GM12874 (cell line): Measurements from ENCODE around the gene TTC23.

Experiments
- TF ChIP-seq, protein P1 (sequence below): IDR thresholded peaks from 2 replicates; pipeline ENCODE4 v1.5.1; 2011; ENCODE audit warnings: low read depth, mild to moderate bottlenecking, control low read depth, low read length, moderate library complexity; ENCODE audit not compliant: insufficient read depth

TTC23 gene

DNA sequence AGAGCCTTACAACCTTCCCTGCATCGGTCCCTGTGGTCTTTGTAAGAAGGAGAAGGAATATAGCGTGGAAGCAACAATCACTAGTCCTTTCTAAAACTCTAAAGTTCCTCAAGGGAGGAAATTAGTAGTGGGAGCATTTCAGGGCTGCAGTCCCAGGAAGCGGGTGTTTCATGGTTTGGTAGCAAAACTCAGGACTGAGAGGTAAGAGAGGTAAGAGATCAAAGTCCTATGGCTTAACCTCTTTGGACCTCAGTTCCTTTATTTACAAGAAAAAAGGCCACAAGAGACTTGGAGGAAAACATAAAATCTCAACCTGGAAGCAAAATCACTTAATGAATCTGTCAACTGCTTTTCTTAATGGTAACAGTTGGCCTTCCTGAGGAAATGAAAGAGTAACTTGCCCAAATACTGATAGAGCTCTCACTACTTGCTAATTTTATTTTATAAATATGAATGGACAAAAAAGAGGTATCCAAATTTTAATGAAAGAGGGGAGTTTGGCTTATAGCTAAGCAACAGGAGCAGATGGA is 16.2 kb upstream of the TTC23 start:
- TF ChIP-seq, protein P1, sequence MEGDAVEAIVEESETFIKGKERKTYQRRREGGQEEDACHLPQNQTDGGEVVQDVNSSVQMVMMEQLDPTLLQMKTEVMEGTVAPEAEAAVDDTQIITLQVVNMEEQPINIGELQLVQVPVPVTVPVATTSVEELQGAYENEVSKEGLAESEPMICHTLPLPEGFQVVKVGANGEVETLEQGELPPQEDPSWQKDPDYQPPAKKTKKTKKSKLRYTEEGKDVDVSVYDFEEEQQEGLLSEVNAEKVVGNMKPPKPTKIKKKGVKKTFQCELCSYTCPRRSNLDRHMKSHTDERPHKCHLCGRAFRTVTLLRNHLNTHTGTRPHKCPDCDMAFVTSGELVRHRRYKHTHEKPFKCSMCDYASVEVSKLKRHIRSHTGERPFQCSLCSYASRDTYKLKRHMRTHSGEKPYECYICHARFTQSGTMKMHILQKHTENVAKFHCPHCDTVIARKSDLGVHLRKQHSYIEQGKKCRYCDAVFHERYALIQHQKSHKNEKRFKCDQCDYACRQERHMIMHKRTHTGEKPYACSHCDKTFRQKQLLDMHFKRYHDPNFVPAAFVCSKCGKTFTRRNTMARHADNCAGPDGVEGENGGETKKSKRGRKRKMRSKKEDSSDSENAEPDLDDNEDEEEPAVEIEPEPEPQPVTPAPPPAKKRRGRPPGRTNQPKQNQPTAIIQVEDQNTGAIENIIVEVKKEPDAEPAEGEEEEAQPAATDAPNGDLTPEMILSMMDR, result no peak

DNA sequence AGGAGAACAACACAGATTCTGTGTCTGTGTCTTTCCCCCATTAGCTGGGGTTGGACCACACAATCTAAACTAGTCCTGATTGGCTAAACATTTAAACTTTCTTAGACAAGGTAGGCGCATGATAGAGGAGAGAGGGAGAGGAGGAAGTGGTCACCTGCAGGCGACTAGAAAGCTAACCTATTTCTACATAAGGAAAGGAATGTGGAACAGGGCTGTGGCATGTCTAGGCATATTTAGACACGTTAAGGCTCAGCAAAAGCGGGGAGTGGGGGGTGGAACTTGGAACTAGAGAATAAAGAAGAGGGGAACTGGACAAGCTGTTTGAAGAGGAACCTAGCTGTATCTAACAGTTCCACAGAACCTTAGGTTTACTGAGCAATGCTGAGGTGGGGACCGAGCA is 14.7 kb upstream of the TTC23 start:
- TF ChIP-seq, protein P1, result no peak

DNA sequence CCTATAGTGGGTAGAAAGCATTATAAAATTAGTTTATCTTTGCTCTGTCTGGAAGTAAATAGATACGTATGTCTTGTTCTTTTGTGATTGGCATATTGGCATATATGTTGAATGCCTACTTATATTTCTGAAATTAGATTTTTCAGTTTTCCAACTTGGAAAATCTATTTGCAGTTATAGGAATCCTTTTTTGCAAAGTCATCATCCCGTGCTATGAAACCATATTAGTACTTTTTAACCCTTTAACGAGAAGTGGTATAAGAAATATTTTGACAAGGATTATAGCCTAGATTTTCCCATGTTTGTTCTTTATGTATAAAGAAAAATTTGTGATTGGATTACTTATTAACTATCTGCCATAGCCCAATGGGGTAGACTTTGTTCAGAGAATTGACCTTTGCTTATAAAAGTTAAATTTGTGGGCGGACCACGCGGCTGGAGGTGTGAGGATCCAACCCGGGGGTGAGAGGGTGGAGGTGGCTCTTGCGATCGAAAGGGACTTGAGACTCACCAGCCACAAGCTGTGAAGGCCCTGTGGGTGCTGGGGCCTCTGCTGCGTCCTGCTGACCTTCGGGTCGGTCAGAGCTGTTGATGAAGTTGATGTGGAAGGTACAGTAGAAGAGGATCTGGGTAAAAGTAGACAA is 7.8 kb upstream of the TTC23 start:
- TF ChIP-seq, protein P1, result no peak

DNA sequence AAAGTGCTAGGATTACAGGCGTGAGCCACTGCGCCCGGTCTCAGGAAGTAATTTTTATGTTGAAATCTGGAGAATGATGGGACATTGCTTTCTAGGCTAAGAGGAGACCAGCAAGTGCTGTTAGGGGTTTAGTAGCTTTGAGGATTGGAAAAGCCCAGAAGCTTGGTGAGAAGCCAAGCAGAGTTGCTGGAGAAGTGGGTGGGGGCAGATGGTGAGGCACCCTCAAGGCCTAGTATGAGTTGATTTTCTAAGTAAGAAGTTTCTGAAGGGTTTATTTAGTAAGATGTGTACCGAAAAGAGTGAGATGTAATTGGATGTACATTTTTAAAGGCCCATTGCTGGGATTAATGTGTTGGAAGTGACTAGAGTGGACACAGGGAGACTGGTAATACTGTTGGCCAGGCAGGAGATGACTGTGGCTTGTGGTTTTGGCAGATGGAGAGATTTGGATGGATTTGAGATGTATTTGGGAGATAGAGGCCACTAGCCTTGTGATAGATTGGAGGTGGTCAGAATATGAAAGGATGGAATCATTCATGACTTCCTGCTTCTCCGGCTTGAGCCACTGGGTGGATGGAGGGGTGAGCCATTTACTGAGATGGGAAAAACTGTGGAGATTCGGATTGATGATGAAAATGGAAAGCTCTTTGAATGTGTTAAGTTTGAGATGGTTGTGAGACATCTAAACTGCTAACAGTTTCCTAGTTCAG is 4.2 kb upstream of the TTC23 start:
- TF ChIP-seq, protein P1, result no peak

DNA sequence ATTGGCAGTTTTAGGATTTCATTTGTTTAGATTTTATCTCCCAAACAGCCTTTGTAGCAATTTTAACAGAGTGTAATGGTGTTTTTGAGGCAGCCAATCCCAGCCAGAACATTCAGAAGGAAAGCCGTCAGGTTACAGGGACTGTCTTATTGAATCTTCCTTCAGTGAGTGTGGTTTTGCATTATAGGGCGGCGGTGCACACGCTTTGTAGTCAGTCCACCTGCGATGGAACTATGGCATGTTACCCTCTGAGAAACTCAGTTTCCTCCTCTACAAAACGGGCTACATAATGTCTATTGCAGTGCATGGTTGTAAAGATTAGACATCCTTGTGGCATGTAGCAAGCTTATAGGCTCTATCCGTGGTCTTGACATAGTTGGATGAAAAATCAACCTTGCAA is 2.9 kb upstream of the TTC23 start:
- TF ChIP-seq, protein P1, result no peak

DNA sequence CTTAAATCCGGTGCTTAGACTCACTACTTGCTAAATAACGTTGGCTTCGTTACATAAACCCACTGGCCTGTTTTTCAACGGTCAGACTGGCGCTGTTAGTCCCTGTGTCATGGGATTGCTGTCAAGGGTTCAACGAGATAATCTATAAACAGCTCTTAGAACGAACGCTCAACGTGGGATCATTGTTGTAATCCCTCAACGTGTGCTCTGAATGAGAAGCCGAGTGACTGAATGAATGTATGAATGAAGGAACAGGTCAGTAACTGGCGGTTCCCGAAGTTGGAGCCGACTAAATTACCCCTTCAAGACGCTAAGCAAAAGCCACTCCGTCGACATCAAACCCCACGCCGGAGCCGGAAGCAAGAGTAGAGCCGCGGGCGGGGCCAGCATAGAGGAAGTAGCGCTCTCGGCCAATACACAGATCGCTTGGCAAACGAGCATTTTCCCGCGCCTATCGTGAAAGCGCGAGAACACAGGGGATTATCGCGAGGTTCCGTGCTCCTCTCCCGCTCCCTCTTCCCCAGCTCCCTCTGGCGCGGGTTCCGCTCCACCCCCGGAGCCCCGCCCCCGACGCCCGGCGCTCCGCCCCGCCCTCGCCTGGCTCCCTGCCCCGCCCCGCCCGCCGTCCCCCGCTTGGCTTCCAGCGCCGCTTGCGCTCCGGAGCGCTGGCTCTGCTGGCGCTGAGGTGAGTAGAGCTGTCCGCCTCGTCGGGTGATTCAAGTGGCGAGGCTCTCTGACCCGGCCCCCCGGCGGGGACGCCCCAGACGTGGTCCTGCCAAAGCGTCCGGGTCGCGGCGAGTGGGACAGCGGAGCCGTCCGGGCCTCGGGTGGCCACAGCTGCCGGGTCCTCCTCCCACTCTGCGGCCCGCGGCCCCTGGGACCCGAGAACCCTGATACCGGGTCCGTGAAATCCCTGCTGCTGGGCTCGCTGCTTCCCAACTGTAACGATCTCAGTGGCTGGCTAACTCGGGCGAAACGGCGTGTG is 1.8 kb upstream of the TTC23 start, which contains the start of gene LRRC28:
TSS of gene LRRC28 (plus strand) at position 625 of the 985 bp plus-strand sequence. CDS start 4,477 bp downstream, outside the sequence.
- TF ChIP-seq, protein P1, result no peak

DNA sequence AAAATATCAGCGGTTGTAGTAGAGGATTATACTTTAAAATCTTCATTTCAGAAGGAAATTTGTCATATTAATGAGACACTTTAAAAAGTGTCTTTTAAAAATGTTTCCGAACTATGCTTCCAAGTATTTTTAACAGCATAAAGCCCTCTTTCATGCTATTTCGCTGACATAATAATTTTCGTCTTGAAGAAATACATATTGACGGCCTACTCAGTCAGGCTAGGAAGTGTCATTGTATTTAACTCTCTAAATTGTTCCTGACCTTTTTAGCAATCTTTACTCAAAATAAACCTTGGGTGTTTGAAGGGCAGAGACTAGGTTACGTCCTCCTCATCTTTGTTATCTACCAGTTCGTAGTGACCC is 1.1 kb upstream of the TTC23 start:
- TF ChIP-seq, protein P1, result no peak
